Suprapubic skin (tissue), 4 donors: Measurements from ENCODE around the gene MRLN.
"Not testable (repeated sequence)": the region's sequence is repeated elsewhere in the genome, so short reads cannot be mapped to it uniquely, and the experiment has no call there.

Experiments used
- CTCF ChIP-seq, 2 donors: fragments of 200-600 bp in 1 of 2; fragments of 450-650 bp in 1 of 2; sonication (generic) in 1 of 2; IDR thresholded peaks; one replicate each; pipeline ENCODE4 v1.5.1; 2016 to 2019; ENCODE audit warnings: antibody characterized with exemption in 2 of 2, mild to moderate bottlenecking in 1 of 2, moderate library complexity in 1 of 2
- EP300 ChIP-seq: sonication (generic); formaldehyde crosslinking; IDR thresholded peaks from one replicate; pipeline ENCODE4 v1.6.1; 2017; ENCODE audit warnings: antibody characterized with exemption
- POLR2A ChIP-seq, 2 donors: fragments of 450-650 bp; IDR thresholded peaks; one replicate each; pipeline ENCODE4 v1.6.1; 2017; ENCODE audit warnings: antibody characterized with exemption in 2 of 2, mild to moderate bottlenecking in 2 of 2, moderate library complexity in 2 of 2
- POLR2AphosphoS5 ChIP-seq, 3 donors: sonication (generic); formaldehyde crosslinking; IDR thresholded peaks; one replicate each; pipeline ENCODE4 v1.6.1; 2017; ENCODE audit warnings: antibody characterized with exemption in 3 of 3

- TF ChIP-seq POLR2A (IDR thresholded peaks at IDR 0.05); CTCF (IDR thresholded peaks at IDR 0.05); EP300; POLR2AphosphoS5 (IDR thresholded peaks at IDR 0.05): not testable (repeated sequence)
Measured at GRCh38 chr10:59787032-59787431, 33.8 kb upstream of the MRLN start.
